ENCODE measurements around the gene KCP.

KCP gene

DNA sequence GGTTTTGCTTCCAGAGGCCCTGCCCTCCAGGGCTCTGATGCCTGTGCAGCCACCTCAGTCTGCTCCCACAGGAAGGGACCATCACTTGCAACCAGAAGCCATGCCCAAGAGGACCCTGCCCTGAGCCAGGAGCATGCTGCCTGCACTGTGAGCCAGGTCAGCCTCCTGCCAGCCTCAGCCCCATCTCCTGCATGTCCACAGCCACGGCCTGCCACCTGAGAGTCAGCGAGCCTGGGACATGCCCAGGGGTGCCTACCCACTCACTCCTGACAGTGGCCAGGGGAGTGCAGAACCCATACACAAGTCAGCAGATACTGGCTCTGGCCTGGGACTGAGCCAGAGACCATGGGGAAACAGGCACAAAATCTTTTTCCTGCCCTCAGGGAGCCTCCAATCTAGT, 6.6 kb upstream of the KCP start:
- Histone ChIP-seq H3K9me3 (ENCODE audit: severe bottlenecking) (no peaks in the 10 kb centered on the region), H3K36me3 (ENCODE audit: low read depth) (no peaks in the 10 kb centered on the region), H3K27me3 (ENCODE audit: insufficient read depth, poor library complexity, severe bottlenecking) (peaks cover 16% of the 10 kb centered on the region), H3K27ac (ENCODE audit: poor library complexity, severe bottlenecking) (no peak overlapping the region), H3K4me1 (ENCODE audit: insufficient read depth, poor library complexity, severe bottlenecking) (no peaks in the 10 kb centered on the region), H3K4me3 (ENCODE audit: severe bottlenecking) (no peak overlapping the region)
- no peak for TF ChIP-seq CTCF (IDR thresholded peaks at IDR 0.05; ENCODE audit: poor library complexity, severe bottlenecking)
- ATAC-seq (ENCODE audit: low read depth) (no peak), DNase-seq (ENCODE audit: low spot score) (no peak)

DNA sequence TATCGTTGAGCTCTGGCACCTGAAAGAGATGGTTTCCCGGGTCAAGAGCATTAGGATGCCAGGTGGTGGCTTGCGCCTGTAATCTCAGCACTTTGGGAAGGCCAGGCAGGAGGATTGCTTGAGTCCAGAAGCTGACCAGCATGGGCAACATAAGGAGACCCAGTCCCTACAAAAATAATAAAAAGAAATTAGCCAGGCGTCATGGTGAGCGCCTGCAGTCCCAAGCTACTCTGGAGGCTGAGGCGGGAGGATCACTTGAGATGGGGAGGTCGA, 6.1 kb upstream of the KCP start:
- H3K4me3 ChIP-seq (ENCODE audit: severe bottlenecking), result no peak overlapping the region
- no peak for TF ChIP-seq CTCF (IDR thresholded peaks at IDR 0.05; ENCODE audit: poor library complexity, severe bottlenecking)
- no peak overlapping the region for H3K27ac ChIP-seq (ENCODE audit: poor library complexity, severe bottlenecking)
- DNase-seq (ENCODE audit: low spot score) (no peak), ATAC-seq (ENCODE audit: low read depth) (no peak)
- no peaks in the 10 kb centered on the region for H3K9me3 ChIP-seq (ENCODE audit: severe bottlenecking)
- H3K36me3 ChIP-seq (ENCODE audit: low read depth), result no peaks in the 10 kb centered on the region
- peaks cover 16% of the 10 kb centered on the region for H3K27me3 ChIP-seq (ENCODE audit: insufficient read depth, poor library complexity, severe bottlenecking)
- H3K4me1 ChIP-seq (ENCODE audit: insufficient read depth, poor library complexity, severe bottlenecking), result no peaks in the 10 kb centered on the region

- Histone ChIP-seq H3K4me3 (ENCODE audit: severe bottlenecking) (no peak overlapping the region), H3K9me3 (ENCODE audit: severe bottlenecking) (no peaks in the 10 kb centered on the region), H3K36me3 (ENCODE audit: low read depth) (no peaks in the 10 kb centered on the region), H3K27me3 (ENCODE audit: insufficient read depth, poor library complexity, severe bottlenecking) (peaks cover 16% of the 10 kb centered on the region), H3K4me1 (ENCODE audit: insufficient read depth, poor library complexity, severe bottlenecking) (no peaks in the 10 kb centered on the region), H3K27ac (ENCODE audit: poor library complexity, severe bottlenecking) (no peak overlapping the region)
- DNase-seq (ENCODE audit: low spot score), result peak; percentile 48
- ATAC-seq (ENCODE audit: low read depth), result no peak
- no peak for TF ChIP-seq CTCF (IDR thresholded peaks at IDR 0.05; ENCODE audit: poor library complexity, severe bottlenecking)
These were observed 5.5 kb upstream of the KCP start for GRCh38 chr7:128915841-128916642.

GRCh38 chr7:128915271-128915819, 4.8 kb upstream of the KCP start:
- peaks cover 11% of the 10 kb centered on the region for H3K27me3 ChIP-seq (ENCODE audit: insufficient read depth, poor library complexity, severe bottlenecking)
- no peaks in the 10 kb centered on the region for H3K9me3 ChIP-seq (ENCODE audit: severe bottlenecking)
- no peak overlapping the region for H3K4me3 ChIP-seq (ENCODE audit: severe bottlenecking)
- no peak for TF ChIP-seq CTCF (IDR thresholded peaks at IDR 0.05; ENCODE audit: poor library complexity, severe bottlenecking)
- H3K27ac ChIP-seq (ENCODE audit: poor library complexity, severe bottlenecking), result no peak overlapping the region
- peak; percentile 40 for DNase-seq (ENCODE audit: low spot score)
- H3K36me3 ChIP-seq (ENCODE audit: low read depth), result no peaks in the 10 kb centered on the region
- H3K4me1 ChIP-seq (ENCODE audit: insufficient read depth, poor library complexity, severe bottlenecking), result no peaks in the 10 kb centered on the region
- ATAC-seq (ENCODE audit: low read depth), result no peak

GRCh38 chr7:128914566-128915151, 4.2 kb upstream of the KCP start:
- ATAC-seq (ENCODE audit: low read depth) (no peak), DNase-seq (ENCODE audit: low spot score) (peak; percentile 56)
- Histone ChIP-seq H3K4me1 (ENCODE audit: insufficient read depth, poor library complexity, severe bottlenecking) (no peaks in the 10 kb centered on the region), H3K27ac (ENCODE audit: poor library complexity, severe bottlenecking) (no peak overlapping the region), H3K9me3 (ENCODE audit: severe bottlenecking) (no peaks in the 10 kb centered on the region), H3K4me3 (ENCODE audit: severe bottlenecking) (no peak overlapping the region), H3K27me3 (ENCODE audit: insufficient read depth, poor library complexity, severe bottlenecking) (peaks cover 18% of the 10 kb centered on the region), H3K36me3 (ENCODE audit: low read depth) (no peaks in the 10 kb centered on the region)
- no peak for TF ChIP-seq CTCF (IDR thresholded peaks at IDR 0.05; ENCODE audit: poor library complexity, severe bottlenecking)
